Panc1 (cell line): ENCODE data around the gene GADL1. TPM values are rescaled to one million over a fixed set of nuclear protein-coding genes. Genes with fewer than 3 reads are reported as not detected.

ENCODE experiments used
- ATAC-seq: fragments of 200-7000 bp; cut with Tn5 transposase; 2 replicates; pipeline ENCODE4 v1.9.1; 2020; ENCODE audit warnings: mild to moderate bottlenecking, moderate library complexity
- BruUV-seq: library from RNA; stranded (reverse); fragments of 400-500 nt; replicated peaks from 2 replicates; lab custom pipeline; 2021; lab: Mats Ljungman, UMichigan
- CTCF ChIA-PET: fragments of 300-600 bp; sonication (Branson Sonifier 250); formaldehyde crosslinking; loops from one replicate; lab custom pipeline; 2022; ENCODE audit warnings: antibody characterized with exemption; lab: Charles Lee
- POLR2A ChIA-PET: fragments of 300-600 bp; sonication (Branson Sonifier 250); formaldehyde crosslinking; loops from one replicate; lab custom pipeline; 2022; ENCODE audit warnings: antibody characterized with exemption; lab: Charles Lee
- DNase-seq: peaks from one replicate; pipeline ENCODE4 v3.0.0-alpha.2; 2010; ENCODE audit warnings: low read depth, low spot score
- H3K27ac ChIP-seq: 2 replicates; pipeline ENCODE4 v1.5.1; 2011; ENCODE audit warnings: mild to moderate bottlenecking, low read length, inconsistent platforms
- H3K27me3 ChIP-seq: fragments of 200-500 bp; sonication (Bioruptor generic); 2 replicates; pipeline ENCODE4 v1.6.0; 2014; ENCODE audit warnings: low read length, inconsistent platforms; ENCODE audit not compliant: control insufficient read depth, insufficient read depth
- H3K36me3 ChIP-seq: fragments of 200-500 bp; sonication (Bioruptor generic); 2 replicates; pipeline ENCODE4 v1.5.1; 2014; ENCODE audit warnings: inconsistent platforms, mild to moderate bottlenecking, low read length, moderate library complexity; ENCODE audit not compliant: control insufficient read depth, insufficient read depth
- H3K4me1 ChIP-seq: 2 replicates; pipeline ENCODE4 v1.5.1; 2011; ENCODE audit warnings: inconsistent platforms, mild to moderate bottlenecking, low read length, moderate library complexity; ENCODE audit not compliant: control insufficient read depth, insufficient read depth
- H3K4me3 ChIP-seq, 2 experiments: 2 replicates each; pipeline ENCODE4 v1.5.1; 2011 to 2012; ENCODE audit warnings: low read depth in 2 of 2, low read length in 2 of 2, mild to moderate bottlenecking in 2 of 2, inconsistent platforms in 1 of 2, moderate library complexity in 1 of 2
- H3K9me3 ChIP-seq: fragments of 200-500 bp; sonication (Bioruptor generic); 2 replicates; pipeline ENCODE4 v1.5.1; 2014; ENCODE audit warnings: low read depth, mild to moderate bottlenecking, inconsistent platforms, low read length, moderate library complexity; ENCODE audit not compliant: control insufficient read depth, insufficient read depth
- POLR2AphosphoS5 ChIP-seq: IDR thresholded peaks from 2 replicates; pipeline ENCODE4 v1.6.1; 2012; ENCODE audit warnings: mild to moderate bottlenecking, low read depth, low read length, moderate library complexity
- SIN3A ChIP-seq: IDR thresholded peaks from 2 replicates; pipeline ENCODE4 v1.6.1; 2012; ENCODE audit warnings: low read depth, mild to moderate bottlenecking, low read length, moderate library complexity, borderline replicate concordance; ENCODE audit not compliant: insufficient read depth
- TCF7L2 ChIP-seq: IDR thresholded peaks from 2 replicates; pipeline ENCODE4 v1.6.1; 2011; ENCODE audit warnings: mild to moderate bottlenecking, low read depth, low read length, inconsistent platforms
- in situ Hi-C: cut with HindIII; loops from 2 replicates; pipeline ENCODE4 v1.10.0; 2016; ENCODE audit warnings: low sequenced_read_pairs, low pct_unique_long_range_greater_than_20kb
- intact Hi-C: fragments of 100-400 bp; cut with micrococcal nuclease; formaldehyde crosslinking; loops from one replicate; pipeline ENCODE4 v1.10.0; 2022; ENCODE audit not compliant: unreplicated experiment
- total RNA-seq: library from RNA; stranded (reverse); gene quantifications from one replicate; pipeline ENCODE4 v1.2.1, GENCODE V29; 2021; ENCODE audit not compliant: unreplicated experiment
- TF ChIP-seq, protein P1 (sequence below): fragments of 450-650 bp; IDR thresholded peaks from 2 replicates; pipeline ENCODE4 v1.5.1; 2017; ENCODE audit warnings: mild to moderate bottlenecking
- TF ChIP-seq, protein P2 (sequence below), 2 experiments: IDR thresholded peaks; 2 replicates each; pipeline ENCODE4 v1.6.1; 2011 to 2012; ENCODE audit warnings: low read depth in 2 of 2, control low read depth in 1 of 2, low read length in 1 of 2, mild to moderate bottlenecking in 1 of 2, moderate library complexity in 1 of 2; ENCODE audit not compliant: insufficient read depth in 1 of 2

The GADL1 gene
- total RNA-seq, 1 experiment from 2014 or later, result not detected

DNA sequence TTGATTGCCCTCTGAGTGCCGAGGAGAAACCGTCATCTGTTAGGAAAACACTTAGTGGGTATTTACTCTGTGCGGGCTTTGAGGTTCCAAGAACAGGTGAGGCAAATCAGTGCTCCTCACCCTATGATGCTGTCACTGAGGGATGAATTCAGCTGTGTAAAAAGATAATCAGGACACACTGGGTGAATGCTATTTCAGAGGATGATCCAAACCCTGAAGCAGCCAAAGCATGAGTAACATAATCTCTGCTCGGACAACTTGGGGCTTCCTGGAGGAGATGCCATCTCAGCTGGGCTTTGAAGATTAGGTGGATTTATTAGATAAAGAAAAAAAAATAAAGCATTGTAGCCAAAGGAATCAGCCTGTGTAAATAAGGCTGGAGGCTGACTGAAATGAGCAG lies 10.5 kb upstream of the GADL1 start:
- CTCF ChIA-PET, result no interaction called here
- Histone ChIP-seq H3K4me1 (no peaks in the 10 kb centered on the region), H3K36me3 (no peaks in the 10 kb centered on the region), H3K27ac (no peak overlapping the region), H3K9me3 (no peaks in the 10 kb centered on the region), H3K27me3 (no peaks in the 10 kb centered on the region), H3K4me3 (no peak overlapping the region)
- BruUV-seq, result no TSS peak
- in situ Hi-C loops, result no loop called here
- POLR2A ChIA-PET, result no interaction called here
- ATAC-seq, result no peak
- no peak for DNase-seq
- intact Hi-C loops, result no loop called here
- TF ChIP-seq, protein P1, sequence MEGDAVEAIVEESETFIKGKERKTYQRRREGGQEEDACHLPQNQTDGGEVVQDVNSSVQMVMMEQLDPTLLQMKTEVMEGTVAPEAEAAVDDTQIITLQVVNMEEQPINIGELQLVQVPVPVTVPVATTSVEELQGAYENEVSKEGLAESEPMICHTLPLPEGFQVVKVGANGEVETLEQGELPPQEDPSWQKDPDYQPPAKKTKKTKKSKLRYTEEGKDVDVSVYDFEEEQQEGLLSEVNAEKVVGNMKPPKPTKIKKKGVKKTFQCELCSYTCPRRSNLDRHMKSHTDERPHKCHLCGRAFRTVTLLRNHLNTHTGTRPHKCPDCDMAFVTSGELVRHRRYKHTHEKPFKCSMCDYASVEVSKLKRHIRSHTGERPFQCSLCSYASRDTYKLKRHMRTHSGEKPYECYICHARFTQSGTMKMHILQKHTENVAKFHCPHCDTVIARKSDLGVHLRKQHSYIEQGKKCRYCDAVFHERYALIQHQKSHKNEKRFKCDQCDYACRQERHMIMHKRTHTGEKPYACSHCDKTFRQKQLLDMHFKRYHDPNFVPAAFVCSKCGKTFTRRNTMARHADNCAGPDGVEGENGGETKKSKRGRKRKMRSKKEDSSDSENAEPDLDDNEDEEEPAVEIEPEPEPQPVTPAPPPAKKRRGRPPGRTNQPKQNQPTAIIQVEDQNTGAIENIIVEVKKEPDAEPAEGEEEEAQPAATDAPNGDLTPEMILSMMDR, result no peak
- TF ChIP-seq POLR2AphosphoS5 (no peak), SIN3A (no peak), TCF7L2 (no peak)
- TF ChIP-seq, protein P2, sequence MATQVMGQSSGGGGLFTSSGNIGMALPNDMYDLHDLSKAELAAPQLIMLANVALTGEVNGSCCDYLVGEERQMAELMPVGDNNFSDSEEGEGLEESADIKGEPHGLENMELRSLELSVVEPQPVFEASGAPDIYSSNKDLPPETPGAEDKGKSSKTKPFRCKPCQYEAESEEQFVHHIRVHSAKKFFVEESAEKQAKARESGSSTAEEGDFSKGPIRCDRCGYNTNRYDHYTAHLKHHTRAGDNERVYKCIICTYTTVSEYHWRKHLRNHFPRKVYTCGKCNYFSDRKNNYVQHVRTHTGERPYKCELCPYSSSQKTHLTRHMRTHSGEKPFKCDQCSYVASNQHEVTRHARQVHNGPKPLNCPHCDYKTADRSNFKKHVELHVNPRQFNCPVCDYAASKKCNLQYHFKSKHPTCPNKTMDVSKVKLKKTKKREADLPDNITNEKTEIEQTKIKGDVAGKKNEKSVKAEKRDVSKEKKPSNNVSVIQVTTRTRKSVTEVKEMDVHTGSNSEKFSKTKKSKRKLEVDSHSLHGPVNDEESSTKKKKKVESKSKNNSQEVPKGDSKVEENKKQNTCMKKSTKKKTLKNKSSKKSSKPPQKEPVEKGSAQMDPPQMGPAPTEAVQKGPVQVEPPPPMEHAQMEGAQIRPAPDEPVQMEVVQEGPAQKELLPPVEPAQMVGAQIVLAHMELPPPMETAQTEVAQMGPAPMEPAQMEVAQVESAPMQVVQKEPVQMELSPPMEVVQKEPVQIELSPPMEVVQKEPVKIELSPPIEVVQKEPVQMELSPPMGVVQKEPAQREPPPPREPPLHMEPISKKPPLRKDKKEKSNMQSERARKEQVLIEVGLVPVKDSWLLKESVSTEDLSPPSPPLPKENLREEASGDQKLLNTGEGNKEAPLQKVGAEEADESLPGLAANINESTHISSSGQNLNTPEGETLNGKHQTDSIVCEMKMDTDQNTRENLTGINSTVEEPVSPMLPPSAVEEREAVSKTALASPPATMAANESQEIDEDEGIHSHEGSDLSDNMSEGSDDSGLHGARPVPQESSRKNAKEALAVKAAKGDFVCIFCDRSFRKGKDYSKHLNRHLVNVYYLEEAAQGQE (IDR thresholded peaks at IDR 0.05; ENCODE audit: insufficient read depth in 1 of 2, low read depth in 2 of 2, low read length in 1 of 2), result no peak

DNA sequence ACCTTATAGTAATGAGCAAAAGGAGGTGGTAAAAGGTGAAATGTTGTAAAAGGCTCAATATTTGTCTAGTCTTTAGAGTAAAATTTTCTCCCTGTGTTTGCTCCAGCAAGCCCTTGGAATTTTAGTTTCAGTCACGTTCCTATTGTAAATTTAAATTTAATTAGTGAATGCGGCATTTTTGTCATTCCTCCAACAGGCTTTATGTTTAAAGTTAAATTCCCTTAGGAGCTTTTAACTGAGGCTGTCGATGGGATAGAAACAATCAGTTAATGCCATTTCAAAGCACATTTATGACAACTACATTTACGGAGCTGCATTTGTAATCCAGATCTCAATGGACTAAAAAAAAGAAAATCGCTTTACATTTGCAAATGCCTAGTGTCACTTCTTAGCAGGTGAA lies 868 bp upstream of the GADL1 start:
- intact Hi-C loops, result no loop called here
- no TSS peak for BruUV-seq
- POLR2A ChIA-PET, result no interaction called here
- ATAC-seq (no peak), DNase-seq (no peak)
- Histone ChIP-seq H3K36me3 (no peaks in the 10 kb centered on the region), H3K4me1 (no peaks in the 10 kb centered on the region), H3K27ac (no peak overlapping the region), H3K27me3 (peaks cover 12% of the 10 kb centered on the region), H3K4me3 (no peak overlapping the region), H3K9me3 (no peaks in the 10 kb centered on the region)
- in situ Hi-C loops, result no loop called here
- TF ChIP-seq, protein P2 (IDR thresholded peaks at IDR 0.05; ENCODE audit: insufficient read depth in 1 of 2, low read depth in 2 of 2, low read length in 1 of 2), result no peak
- TF ChIP-seq POLR2AphosphoS5 (no peak), TCF7L2 (no peak)
- TF ChIP-seq, protein P1, result no peak
- CTCF ChIA-PET, result no interaction called here
